ENCODE data around the gene ATG10. TPM values are rescaled to one million over a fixed set of nuclear protein-coding genes. Genes with fewer than 3 reads are reported as not detected.

Gene ATG10
- total RNA-seq, 1 experiment from 2014 or later = 7.6 TPM

GRCh38 chr5:81942746-81943145, 29.1 kb upstream of the ATG10 start:
- Histone ChIP-seq H3K14ac (ENCODE audit: insufficient read depth, low read length) (no peak overlapping the region), H2BK5ac (ENCODE audit: insufficient read length, low read length) (no peak overlapping the region), H2AK5ac (ENCODE audit: insufficient read length, low read length) (no peak overlapping the region), H3K23me2 (ENCODE audit: insufficient read length, low read depth, low read length, poor library complexity, severe bottlenecking) (no peaks in the 10 kb centered on the region), H2BK12ac (ENCODE audit: insufficient read length, low read depth, low read length) (no peak overlapping the region), H3T11ph (ENCODE audit: low read length) (no peak overlapping the region), H3K18ac (ENCODE audit: insufficient read length, low read depth, low read length) (no peak overlapping the region), H3K23ac (ENCODE audit: insufficient read length, low read depth, low read length) (no peak overlapping the region), H3K79me1 (ENCODE audit: insufficient read depth, low read depth, low read length, poor library complexity, severe bottlenecking) (no peaks in the 10 kb centered on the region), H2BK120ac (ENCODE audit: low read depth, low read length, poor library complexity, severe bottlenecking) (no peak overlapping the region), H3K9me3 (ENCODE audit: control insufficient read depth, low read depth, low read length) (no peaks in the 10 kb centered on the region), H3K79me2 (ENCODE audit: insufficient read depth, low read length) (no peaks in the 10 kb centered on the region), H4K8ac (replicated peaks; ENCODE audit: insufficient read length, low read depth, low read length) (no peak overlapping the region), H3K9ac (ENCODE audit: extremely low read depth, insufficient read length, low read length) (no peak overlapping the region), H2BK15ac (ENCODE audit: low read depth, low read length) (no peak overlapping the region), H3K27ac (ENCODE audit: insufficient read length, low read depth, low read length) (no peak overlapping the region), H4K5ac (ENCODE audit: insufficient read length, low read depth, low read length) (no peak overlapping the region), H3K56ac (ENCODE audit: insufficient read length, low read depth, low read length) (no peak overlapping the region), H3K4me2 (ENCODE audit: insufficient read depth, insufficient read length, low read length) (no peak overlapping the region), H4K20me1 (ENCODE audit: control insufficient read depth, insufficient read depth, insufficient read length) (no peaks in the 10 kb centered on the region), H2BK20ac (ENCODE audit: low read depth, low read length, poor library complexity, severe bottlenecking) (no peak overlapping the region), H3K4me1 (ENCODE audit: insufficient read depth, low read length) (no peaks in the 10 kb centered on the region), H2AFZ (ENCODE audit: low read length) (no peak overlapping the region), H4K91ac (ENCODE audit: insufficient read length, low read depth, low read length) (no peak overlapping the region), H3K27me3 (ENCODE audit: insufficient read depth, low read length) (no peaks in the 10 kb centered on the region), H3K4ac (ENCODE audit: low read depth, low read length) (no peak overlapping the region)
- DNase-seq = no peak
- peaks cover 21 to 29% (median 22%) of the 10 kb centered on the region in 3 experiments for H3K36me3 Mint-ChIP-seq (ENCODE audit: insufficient read depth in 1 of 3, low read depth in 3 of 3)
- H3K4me1 Mint-ChIP-seq = no peaks in the 10 kb centered on the region
- no CpG with 5 or more reads among the region's 1 CpG for WGBS (ENCODE audit: extremely low coverage, insufficient read length, low lambda C conversion rate)
- no peak overlapping the region for H3K4me3 Mint-ChIP-seq
- TF ChIP-seq, protein P1, sequence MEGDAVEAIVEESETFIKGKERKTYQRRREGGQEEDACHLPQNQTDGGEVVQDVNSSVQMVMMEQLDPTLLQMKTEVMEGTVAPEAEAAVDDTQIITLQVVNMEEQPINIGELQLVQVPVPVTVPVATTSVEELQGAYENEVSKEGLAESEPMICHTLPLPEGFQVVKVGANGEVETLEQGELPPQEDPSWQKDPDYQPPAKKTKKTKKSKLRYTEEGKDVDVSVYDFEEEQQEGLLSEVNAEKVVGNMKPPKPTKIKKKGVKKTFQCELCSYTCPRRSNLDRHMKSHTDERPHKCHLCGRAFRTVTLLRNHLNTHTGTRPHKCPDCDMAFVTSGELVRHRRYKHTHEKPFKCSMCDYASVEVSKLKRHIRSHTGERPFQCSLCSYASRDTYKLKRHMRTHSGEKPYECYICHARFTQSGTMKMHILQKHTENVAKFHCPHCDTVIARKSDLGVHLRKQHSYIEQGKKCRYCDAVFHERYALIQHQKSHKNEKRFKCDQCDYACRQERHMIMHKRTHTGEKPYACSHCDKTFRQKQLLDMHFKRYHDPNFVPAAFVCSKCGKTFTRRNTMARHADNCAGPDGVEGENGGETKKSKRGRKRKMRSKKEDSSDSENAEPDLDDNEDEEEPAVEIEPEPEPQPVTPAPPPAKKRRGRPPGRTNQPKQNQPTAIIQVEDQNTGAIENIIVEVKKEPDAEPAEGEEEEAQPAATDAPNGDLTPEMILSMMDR (conservative IDR thresholded peaks at IDR 0.05) = no peak
- peaks cover 2% of the 10 kb centered on the region; the same call in 1 of the 2 replicates for H3K27me3 Mint-ChIP-seq (ENCODE audit: low read depth)
- no peak overlapping the region for H3K27ac Mint-ChIP-seq
- peaks cover 34 to 42% of the 10 kb centered on the region in 2 experiments for H3K9me3 Mint-ChIP-seq

All from H9 (cell line).